Measurements from ENCODE around the gene AOAH.

- TF ChIP-seq, protein P1, sequence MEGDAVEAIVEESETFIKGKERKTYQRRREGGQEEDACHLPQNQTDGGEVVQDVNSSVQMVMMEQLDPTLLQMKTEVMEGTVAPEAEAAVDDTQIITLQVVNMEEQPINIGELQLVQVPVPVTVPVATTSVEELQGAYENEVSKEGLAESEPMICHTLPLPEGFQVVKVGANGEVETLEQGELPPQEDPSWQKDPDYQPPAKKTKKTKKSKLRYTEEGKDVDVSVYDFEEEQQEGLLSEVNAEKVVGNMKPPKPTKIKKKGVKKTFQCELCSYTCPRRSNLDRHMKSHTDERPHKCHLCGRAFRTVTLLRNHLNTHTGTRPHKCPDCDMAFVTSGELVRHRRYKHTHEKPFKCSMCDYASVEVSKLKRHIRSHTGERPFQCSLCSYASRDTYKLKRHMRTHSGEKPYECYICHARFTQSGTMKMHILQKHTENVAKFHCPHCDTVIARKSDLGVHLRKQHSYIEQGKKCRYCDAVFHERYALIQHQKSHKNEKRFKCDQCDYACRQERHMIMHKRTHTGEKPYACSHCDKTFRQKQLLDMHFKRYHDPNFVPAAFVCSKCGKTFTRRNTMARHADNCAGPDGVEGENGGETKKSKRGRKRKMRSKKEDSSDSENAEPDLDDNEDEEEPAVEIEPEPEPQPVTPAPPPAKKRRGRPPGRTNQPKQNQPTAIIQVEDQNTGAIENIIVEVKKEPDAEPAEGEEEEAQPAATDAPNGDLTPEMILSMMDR (conservative IDR thresholded peaks at IDR 0.05; ENCODE audit: low read depth, low read length) = no peak
- TF ChIP-seq EZH2 (IDR thresholded peaks at IDR 0.05; ENCODE audit: borderline replicate concordance, low read depth, low read length, poor library complexity, severe bottlenecking) = no peak
These were observed 85.6 kb downstream of the AOAH start for GRCh38 chr7:36638586-36639263.
